Erythroblast (primary cell): ENCODE data around the gene LEMD1.

Source experiments
- GATA1 ChIP-seq: IDR thresholded peaks from 2 replicates; pipeline ENCODE4 v1.6.1; 2011; ENCODE audit warnings: low read depth, mild to moderate bottlenecking, control low read depth, low read length, moderate library complexity
- POLR2A ChIP-seq: IDR thresholded peaks from 2 replicates; pipeline ENCODE4 v1.6.1; 2011; ENCODE audit warnings: mild to moderate bottlenecking, low read length

DNA sequence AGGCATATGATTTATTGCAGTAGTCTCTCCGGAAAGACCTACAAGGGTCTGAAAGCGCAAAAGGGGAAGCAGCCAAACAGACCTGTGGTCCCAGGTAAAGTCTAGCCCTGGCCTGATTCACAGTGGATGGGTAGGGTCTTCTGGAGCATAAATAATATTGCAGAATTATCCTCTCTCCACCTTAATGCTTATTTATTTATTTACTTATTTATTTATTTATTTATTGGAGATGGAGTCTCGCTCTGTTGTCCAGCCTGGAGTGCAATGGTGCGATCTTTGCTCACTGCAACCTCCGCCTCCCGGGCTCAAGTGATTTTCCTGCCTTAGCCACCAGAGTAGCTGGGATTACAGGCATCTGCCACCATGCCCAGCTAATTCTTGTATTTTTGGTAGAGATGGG, 53.4 kb downstream of the LEMD1 start:
- TF ChIP-seq POLR2A, result no peak
- no peak for TF ChIP-seq GATA1
